Neutrophil (primary cell): Measurements from ENCODE around the gene CBFA2T2.
"Not testable (repeated sequence)": the region's sequence is repeated elsewhere in the genome, so short reads cannot be mapped to it uniquely, and the experiment has no call there.

Source experiments
- H3K27ac ChIP-seq: fragments of 200-600 bp; sonication (generic); 2 replicates; pipeline ENCODE4 v1.5.1; 2016; ENCODE audit warnings: mild to moderate bottlenecking, moderate library complexity
- H3K27me3 ChIP-seq: fragments of 200-600 bp; sonication (generic); 2 replicates; pipeline ENCODE4 v1.6.0; 2016; ENCODE audit warnings: mild to moderate bottlenecking
- H3K36me3 ChIP-seq: fragments of 200-600 bp; sonication (generic); 2 replicates; pipeline ENCODE4 v1.5.1; 2017
- H3K4me1 ChIP-seq, 2 experiments: fragments of 200-600 bp in 1 of 2; sonication (generic) in 1 of 2; 1 replicate in 1 of 2; 2 replicates in 1 of 2; pipeline versions ENCODE4 v1.5.1 to v1.6.1; 2013 to 2016; ENCODE audit warnings: low read depth in 1 of 2, low read length in 1 of 2, mild to moderate bottlenecking in 1 of 2, moderate library complexity in 1 of 2; ENCODE audit not compliant: control insufficient read depth in 1 of 2, insufficient read depth in 1 of 2
- H3K4me3 ChIP-seq, 2 experiments: fragments of 200-600 bp in 1 of 2; sonication (generic) in 1 of 2; 1 replicate in 1 of 2; 2 replicates in 1 of 2; pipeline ENCODE4 v1.5.1; 2013 to 2016; ENCODE audit warnings: low read depth in 1 of 2, low read length in 1 of 2, mild to moderate bottlenecking in 1 of 2, moderate library complexity in 1 of 2
- H3K9me3 ChIP-seq: fragments of 200-600 bp; sonication (generic); 2 replicates; pipeline ENCODE4 v1.5.1; 2016
- TF ChIP-seq, protein P1 (sequence below): fragments of 200-600 bp; sonication (generic); IDR thresholded peaks from 2 replicates; pipeline ENCODE4 v1.5.1; 2016; ENCODE audit warnings: antibody characterized with exemption

Gene CBFA2T2

DNA sequence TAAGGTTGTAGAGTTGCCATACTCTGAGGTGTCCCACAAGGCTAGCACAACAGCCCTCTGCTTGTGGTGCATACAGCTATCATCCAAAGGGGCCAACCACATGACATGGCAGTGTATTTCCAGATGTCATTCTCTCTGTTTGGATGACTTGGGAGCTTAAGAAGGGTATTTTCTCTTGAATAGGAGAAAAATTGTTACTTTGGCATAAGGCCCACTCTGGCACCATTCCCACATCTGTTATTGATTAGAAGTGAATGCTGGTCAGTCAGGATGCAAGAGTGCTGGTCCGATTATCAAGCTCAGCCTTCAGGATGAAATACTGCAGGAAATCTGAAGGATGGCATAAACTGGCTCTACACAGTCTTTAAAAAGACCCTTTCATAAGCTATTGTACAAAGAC is 88.6 kb downstream of the CBFA2T2 start:
- no peaks in the 10 kb centered on the region for H3K9me3 ChIP-seq
- H3K27me3 ChIP-seq: no peaks in the 10 kb centered on the region
- no peaks in the 10 kb centered on the region for H3K36me3 ChIP-seq

DNA sequence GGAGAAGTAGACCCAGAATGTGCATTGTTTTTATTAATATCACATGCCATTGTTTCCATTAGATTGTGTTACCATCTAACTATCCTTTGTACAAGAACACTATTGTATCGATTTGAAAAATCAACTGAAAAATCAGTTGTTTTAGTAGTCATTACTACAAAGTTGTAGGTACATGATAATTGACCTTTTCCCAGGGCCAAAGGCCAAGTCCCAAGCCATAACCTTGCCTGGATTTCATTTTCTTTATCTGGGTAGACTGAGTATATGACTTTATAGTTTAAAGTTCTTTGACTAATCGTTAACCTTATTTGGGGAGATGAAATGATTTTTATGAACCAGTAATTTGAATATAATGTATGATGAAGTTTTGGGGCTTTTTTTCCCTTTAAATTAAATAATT is 93.2 kb downstream of the CBFA2T2 start:
- H3K9me3 ChIP-seq: no peaks in the 10 kb centered on the region
- no peak overlapping the region for H3K27ac ChIP-seq
- TF ChIP-seq, protein P1, sequence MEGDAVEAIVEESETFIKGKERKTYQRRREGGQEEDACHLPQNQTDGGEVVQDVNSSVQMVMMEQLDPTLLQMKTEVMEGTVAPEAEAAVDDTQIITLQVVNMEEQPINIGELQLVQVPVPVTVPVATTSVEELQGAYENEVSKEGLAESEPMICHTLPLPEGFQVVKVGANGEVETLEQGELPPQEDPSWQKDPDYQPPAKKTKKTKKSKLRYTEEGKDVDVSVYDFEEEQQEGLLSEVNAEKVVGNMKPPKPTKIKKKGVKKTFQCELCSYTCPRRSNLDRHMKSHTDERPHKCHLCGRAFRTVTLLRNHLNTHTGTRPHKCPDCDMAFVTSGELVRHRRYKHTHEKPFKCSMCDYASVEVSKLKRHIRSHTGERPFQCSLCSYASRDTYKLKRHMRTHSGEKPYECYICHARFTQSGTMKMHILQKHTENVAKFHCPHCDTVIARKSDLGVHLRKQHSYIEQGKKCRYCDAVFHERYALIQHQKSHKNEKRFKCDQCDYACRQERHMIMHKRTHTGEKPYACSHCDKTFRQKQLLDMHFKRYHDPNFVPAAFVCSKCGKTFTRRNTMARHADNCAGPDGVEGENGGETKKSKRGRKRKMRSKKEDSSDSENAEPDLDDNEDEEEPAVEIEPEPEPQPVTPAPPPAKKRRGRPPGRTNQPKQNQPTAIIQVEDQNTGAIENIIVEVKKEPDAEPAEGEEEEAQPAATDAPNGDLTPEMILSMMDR: no peak
- no peaks in the 10 kb centered on the region for H3K4me1 ChIP-seq
- H3K27me3 ChIP-seq: no peaks in the 10 kb centered on the region
- no peak overlapping the region for H3K4me3 ChIP-seq
- H3K36me3 ChIP-seq: no peaks in the 10 kb centered on the region

More for the DNA sequence above, 88.6 kb downstream of the CBFA2T2 start:
- Histone ChIP-seq H3K27ac (no peak overlapping the region), H3K4me3 (no peak overlapping the region), H3K4me1 (peaks cover 6 to 7% of the 10 kb centered on the region in 2 experiments)
- TF ChIP-seq, protein P1: no peak

DNA sequence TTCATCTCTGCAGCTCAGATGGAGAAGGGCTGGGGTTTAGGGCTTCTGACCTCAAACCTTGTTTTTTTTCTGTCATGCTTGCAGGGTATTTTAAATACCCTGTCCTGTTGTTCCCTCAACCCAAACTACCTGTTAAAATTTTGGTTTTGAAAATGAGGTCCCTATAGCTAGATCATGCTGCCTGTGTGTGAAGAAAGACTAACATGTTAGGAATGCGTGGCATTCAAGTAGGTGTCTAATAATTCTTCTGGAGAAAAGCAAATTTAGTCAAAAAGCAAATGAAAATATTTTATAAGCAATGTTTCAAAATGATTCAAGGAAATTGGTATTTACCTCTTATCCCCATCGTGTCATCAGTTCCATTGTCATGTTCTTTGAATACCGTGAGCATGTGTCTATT is 95.1 kb downstream of the CBFA2T2 start:
- no peaks in the 10 kb centered on the region for H3K36me3 ChIP-seq
- TF ChIP-seq, protein P1: no peak

DNA sequence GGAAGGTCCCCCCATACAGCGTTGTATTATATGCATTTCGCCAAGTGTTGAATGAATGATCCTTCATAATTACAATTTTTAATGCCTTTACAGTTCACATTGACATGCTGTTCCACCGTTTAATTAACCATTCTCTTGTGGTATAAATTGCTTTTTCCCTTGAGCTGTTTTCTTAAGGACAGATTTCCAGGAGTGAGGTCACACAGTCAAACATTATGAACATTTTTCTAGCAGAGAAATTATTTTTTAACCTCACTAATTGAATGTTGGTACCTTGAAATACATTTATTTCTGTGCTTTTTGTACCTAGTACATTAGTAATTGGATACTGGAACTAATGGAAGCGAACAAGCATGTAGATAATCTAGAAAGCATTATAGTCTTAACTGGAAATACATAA is 95.5 kb downstream of the CBFA2T2 start:
- no peak overlapping the region for H3K4me3 ChIP-seq
- H3K27ac ChIP-seq: no peak overlapping the region
- H3K9me3 ChIP-seq: no peaks in the 10 kb centered on the region
- no peaks in the 10 kb centered on the region for H3K27me3 ChIP-seq
- no peaks in the 10 kb centered on the region for H3K36me3 ChIP-seq
- no peaks in the 10 kb centered on the region for H3K4me1 ChIP-seq
- TF ChIP-seq, protein P1: no peak

More for the DNA sequence above, 95.1 kb downstream of the CBFA2T2 start:
- Histone ChIP-seq H3K27ac (no peak overlapping the region), H3K9me3 (no peaks in the 10 kb centered on the region), H3K4me1 (no peaks in the 10 kb centered on the region), H3K27me3 (no peaks in the 10 kb centered on the region), H3K4me3 (no peak overlapping the region)

DNA sequence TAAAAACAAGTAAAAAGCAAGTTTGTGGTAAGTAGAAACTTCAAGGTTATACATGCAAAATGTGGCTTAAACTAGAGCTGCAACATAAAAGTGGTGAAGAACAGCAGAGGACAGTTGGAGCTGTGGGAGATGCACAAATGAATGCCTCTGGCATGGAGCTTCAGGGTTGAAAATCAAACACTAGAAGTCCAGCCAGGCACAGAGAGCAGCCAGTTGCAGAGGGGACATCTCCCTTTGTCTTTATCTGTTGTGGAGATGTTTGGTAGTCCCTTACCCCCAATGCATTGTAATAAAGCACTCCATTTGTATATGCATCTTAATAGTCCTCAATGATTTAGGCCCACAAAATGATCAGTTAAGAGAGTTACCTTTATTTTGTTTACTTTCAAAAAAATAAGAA is 99.2 kb downstream of the CBFA2T2 start:
- H3K36me3 ChIP-seq: no peaks in the 10 kb centered on the region
- no peaks in the 10 kb centered on the region for H3K27me3 ChIP-seq
- H3K27ac ChIP-seq: no peak overlapping the region
- no peaks in the 10 kb centered on the region for H3K4me1 ChIP-seq
- H3K4me3 ChIP-seq: no peak overlapping the region
- no peaks in the 10 kb centered on the region for H3K9me3 ChIP-seq
- TF ChIP-seq, protein P1: no peak

DNA sequence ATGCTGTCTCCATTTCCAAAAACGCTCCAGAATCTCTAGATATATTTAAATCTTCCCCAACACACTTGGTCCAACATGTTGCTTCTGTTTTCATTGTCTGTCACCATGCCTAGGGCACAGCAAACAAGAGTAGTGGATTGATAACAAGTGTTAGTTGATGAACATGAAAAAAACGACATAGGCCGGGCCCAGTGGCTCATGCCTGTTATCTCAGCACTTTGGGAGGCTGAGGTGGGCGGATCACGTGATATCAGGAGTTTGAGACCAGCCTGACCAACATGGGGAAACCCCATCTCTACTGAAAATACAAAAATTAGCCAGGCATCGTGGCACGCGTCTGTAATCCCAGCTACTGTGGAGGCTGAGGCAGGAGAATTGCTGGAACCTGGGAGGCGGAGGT is 102.0 kb downstream of the CBFA2T2 start:
- H3K4me1 ChIP-seq, H3K36me3 ChIP-seq, H3K27ac ChIP-seq, H3K27me3 ChIP-seq, H3K4me3 ChIP-seq, H3K9me3 ChIP-seq: not testable (repeated sequence)
